ENCODE data around the gene SPARCL1.

The SPARCL1 gene

GRCh38 chr4:87530868-87531267, 1.7 kb upstream of the SPARCL1 start:
- no peak for TF ChIP-seq CTCF (IDR thresholded peaks at IDR 0.05; ENCODE audit: borderline replicate concordance, insufficient read depth, low read depth, low read length)
- no peak overlapping the region for H3K4me3 ChIP-seq (ENCODE audit: low read depth, low read length)

- TF ChIP-seq CTCF (IDR thresholded peaks at IDR 0.05; ENCODE audit: borderline replicate concordance, insufficient read depth, low read depth, low read length) = no peak
- H3K4me3 ChIP-seq (ENCODE audit: low read depth, low read length) = no peak overlapping the region
These were observed 1.1 kb upstream of the SPARCL1 start for GRCh38 chr4:87530229-87530628.

- no peak overlapping the region for H3K4me3 ChIP-seq (ENCODE audit: low read depth, low read length)
- TF ChIP-seq CTCF (IDR thresholded peaks at IDR 0.05; ENCODE audit: borderline replicate concordance, insufficient read depth, low read depth, low read length) = no peak
These were observed 1.6 kb downstream of the SPARCL1 start for GRCh38 chr4:87527431-87528220.

GRCh38 chr4:87525636-87526295, 3.4 kb downstream of the SPARCL1 start:
- no peak overlapping the region for H3K4me3 ChIP-seq (ENCODE audit: low read depth, low read length)
- TF ChIP-seq CTCF (IDR thresholded peaks at IDR 0.05; ENCODE audit: borderline replicate concordance, insufficient read depth, low read depth, low read length) = no peak

- no peak overlapping the region for H3K4me3 ChIP-seq (ENCODE audit: low read depth, low read length)
- TF ChIP-seq CTCF (IDR thresholded peaks at IDR 0.05; ENCODE audit: borderline replicate concordance, insufficient read depth, low read depth, low read length) = no peak
These were observed 4.7 kb downstream of the SPARCL1 start for GRCh38 chr4:87524456-87524855.

GRCh38 chr4:87523307-87523706, 5.9 kb downstream of the SPARCL1 start:
- no peak for TF ChIP-seq CTCF (IDR thresholded peaks at IDR 0.05; ENCODE audit: borderline replicate concordance, insufficient read depth, low read depth, low read length)
- H3K4me3 ChIP-seq (ENCODE audit: low read depth, low read length) = no peak overlapping the region

All from GM12875 (cell line).